NOMO-1 (cell line): Measurements from ENCODE around the gene KCNJ1.

ENCODE experiments used
- DNase-seq, 2 experiments: peaks; one replicate each; lab custom pipeline; 2025; ENCODE audit not compliant: unreplicated experiment in 2 of 2; lab: John Stamatoyannopoulos, UW

The KCNJ1 gene

DNA sequence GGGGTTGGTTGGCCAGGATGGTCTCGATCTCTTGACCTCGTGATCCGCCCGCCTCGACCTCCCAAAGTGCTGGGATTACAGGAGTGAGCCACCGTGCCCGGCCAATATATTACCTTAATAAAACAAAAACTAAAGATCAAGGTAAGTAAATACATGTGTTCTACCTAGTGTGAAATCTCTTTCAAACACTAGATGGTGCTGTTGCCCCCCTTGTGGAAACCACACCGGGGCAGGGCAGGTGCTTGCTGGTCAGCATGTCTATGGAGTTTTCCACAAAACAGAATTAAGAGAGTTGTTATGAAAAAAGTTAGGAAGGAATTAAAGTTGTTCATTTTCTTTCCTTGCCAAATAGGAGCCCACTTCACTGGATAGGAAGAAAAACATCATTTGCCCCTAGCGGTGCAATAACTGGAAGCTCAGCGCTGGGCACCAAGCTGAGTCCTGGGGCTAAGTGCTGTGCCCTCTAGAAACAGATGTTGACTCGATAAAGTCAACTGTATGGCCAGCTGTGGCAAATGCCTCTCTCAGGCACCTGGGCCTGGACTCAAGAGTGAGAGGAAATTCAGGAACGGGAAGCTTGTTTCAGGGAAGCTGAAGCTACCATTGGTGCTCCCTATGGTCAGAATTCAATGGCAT, 17.7 kb upstream of the KCNJ1 start:
- DNase-seq = peak in 1 of 2 experiments; percentile 57

DNA sequence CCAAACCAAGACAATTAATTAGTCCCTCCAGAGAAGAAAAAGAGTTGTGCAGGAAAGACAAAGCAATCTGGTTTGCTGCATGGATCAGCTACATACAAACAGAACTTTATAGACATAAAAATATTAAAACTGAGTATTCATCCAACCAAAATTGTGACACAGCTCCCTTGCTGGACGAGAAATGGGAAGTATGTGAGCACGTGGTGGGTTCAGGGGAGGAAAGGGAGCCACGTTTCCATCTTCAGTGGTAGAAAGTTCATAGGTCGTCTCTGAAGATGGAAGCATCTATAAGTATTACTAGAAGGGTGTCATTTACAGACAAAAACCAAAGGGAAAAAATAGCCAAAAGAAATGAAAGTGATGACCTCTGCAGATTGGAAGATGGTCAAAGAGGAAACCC, 17.0 kb upstream of the KCNJ1 start:
- DNase-seq = no peak

DNA sequence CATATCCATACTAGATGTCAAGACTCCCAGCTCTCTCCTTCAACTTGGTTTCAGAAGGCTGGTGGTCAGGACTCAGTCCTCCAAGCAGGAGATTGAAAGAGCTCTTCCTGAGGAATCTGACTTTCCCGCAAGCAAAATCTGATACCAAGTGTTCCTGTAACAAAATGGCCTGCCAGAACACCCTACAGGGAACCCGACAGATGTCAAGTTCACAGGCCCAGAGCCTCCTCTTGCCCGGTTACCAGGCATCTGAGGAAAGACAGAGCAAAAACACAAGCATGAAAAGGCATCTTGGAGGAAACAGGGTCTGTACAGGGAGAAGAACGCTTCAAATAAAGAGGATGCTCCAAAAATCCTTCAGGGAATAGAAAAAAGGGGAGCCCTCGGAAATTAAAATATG, 15.4 kb upstream of the KCNJ1 start:
- DNase-seq = no peak

DNA sequence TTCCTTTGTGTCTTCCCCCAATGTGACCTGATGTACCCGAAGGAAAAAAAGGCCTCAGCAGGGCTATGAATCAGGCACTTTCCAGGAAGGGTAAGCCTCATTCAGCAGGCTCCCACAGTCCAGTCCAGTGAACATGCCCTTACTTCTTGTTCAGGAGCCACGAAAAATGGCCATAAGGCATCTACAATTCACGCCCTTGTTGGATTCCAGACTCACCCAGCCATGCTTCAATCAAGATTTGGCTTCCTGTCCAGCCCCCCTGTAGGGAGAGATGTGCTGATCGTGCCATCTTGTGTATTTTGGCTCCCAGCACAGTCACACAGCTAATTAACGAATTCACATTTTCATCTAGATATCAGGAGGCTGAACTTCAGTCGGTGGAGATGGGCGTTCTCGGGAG, 14.1 kb upstream of the KCNJ1 start:
- no peak for DNase-seq

DNA sequence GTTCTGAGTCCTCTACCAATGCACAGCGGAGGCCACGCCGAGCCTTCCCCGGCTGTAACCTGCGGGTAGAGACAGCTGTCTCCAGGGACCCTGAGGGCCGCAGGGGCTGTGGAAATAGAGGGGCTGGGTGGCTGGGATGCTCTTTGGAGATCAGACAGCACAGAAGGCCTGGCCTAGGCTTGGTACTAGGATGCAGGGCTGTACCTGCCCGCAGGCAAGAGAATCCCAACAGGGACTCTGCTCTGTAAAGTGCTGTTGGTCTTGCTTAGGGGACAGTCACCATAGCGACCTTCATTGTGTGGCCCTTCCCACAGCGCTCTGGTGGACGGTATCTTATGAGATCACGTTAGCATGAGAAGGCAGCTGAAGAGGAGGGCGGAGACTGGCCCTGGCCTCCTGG, 12.7 kb upstream of the KCNJ1 start:
- no peak for DNase-seq

DNA sequence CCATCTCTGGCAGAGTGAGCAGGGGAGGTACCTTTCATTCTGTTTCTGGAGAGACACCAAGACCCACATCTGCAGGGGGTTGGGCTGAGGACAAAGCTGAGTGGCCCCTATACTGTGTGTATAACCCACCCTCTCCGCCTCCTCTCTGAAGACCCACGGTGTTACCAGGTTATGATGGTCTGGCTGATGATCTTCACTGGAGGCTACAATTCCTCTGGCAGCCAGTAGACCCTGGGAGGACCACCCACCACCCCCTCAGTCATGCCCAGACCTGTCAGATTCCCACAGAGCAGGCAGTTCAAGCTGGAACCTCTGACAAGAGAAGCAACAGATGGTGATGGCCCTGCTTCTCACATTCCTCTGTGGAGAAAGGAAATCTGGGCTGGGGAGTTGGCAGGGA, 11.4 kb upstream of the KCNJ1 start:
- DNase-seq = no peak

DNA sequence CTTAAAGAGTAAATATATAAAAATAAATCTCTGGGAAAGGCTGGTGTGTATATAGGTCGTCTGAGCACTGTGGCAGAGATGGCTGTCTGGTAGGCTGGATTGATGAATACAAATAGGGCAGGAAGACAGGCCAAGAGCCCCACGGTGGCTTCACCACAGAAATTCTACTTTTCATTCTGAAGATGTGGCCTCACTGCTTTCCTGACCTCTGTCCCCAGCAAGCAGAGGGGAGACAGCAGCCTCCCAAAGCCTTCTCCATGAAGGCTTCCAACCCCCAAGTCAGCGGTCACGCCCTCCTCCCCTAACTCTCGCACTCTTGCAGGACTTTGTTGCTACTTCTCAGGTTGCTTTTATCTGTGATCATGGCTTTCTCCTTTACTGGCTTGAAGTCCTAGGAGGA, 10.6 kb upstream of the KCNJ1 start:
- no peak for DNase-seq

DNA sequence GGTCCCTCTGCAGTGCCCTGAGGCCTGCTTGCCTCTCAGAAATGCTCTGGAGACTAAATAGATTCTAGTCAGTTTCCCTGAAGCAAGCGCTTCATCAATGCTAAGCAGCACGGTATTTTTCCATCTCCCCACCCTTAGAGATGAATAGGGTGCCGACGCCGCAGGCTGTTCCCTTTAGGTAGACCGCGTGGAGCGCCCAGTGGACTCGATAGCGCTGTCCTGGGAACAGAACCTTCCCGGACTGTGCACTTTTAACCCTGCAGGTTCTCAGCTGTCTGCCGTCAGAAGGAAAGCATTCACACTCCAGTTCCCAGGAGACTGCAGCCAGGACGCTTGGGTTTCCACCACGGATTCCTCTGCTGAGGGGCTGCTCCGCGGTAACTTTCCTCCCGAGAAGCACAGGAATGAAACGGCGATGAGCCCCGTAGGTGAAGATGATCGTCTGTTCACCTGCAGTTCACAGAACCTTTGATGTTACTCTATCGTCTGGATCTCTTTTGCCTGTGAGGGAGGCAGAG, 9.1 kb upstream of the KCNJ1 start:
- no peak for DNase-seq

DNA sequence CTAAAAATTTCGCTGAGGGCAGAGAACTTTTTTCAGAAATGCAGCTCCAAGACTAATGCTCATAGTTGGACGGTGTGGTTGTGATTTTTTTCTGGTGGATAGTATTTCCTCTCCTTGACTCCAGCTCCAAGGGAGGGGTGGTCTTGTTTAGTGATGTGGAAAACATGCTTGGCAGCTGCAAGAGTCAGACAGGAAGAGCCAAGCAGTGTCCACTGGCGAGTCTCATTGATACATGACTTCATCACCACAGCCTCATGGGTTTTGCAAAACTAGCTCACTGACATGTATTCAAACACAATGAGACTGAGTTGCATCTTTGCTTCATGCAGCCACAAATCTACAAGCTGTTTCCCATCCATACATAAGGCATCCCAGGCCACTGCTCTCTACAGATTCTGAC, 7.3 kb upstream of the KCNJ1 start:
- DNase-seq = no peak

DNA sequence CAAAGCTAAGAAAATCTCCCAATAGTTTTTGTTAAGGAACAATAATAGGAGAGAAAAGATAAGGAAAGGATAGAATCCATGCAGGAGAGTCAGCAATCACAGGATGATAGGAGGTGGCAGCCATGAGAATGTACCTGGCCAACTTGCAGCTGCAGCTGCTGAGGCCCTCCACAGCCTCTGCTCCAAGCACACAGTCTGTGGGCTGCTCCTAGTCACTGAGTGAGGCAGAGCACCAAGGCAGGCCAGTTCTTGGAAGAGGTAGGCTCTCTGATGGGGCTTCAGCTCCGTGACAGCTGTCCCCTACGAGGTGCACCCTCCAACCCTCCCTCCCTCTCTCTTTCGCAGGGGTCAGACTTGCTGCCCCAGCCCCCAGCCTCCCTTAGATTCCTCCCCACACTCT, 5.5 kb upstream of the KCNJ1 start:
- no peak for DNase-seq

DNA sequence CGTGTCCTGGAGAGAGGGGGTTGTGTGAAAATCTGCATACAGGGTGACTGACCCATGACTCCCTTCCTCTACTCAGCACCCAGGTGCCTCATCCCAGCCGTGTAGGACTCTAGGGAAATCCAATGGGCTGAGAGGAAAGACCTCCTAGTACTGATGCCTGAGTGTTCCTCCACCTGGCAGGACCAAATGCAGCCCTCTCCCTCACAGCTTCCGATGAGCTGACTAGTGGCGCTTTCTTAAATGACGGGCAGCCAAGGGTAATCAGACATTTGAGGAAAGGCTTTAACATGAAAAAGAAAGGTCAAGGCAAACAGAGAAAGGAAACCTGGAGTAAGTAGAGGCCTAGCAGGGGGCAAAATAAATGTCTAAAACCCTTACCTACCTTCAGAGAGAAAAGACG, 5.0 kb upstream of the KCNJ1 start:
- DNase-seq = no peak

DNA sequence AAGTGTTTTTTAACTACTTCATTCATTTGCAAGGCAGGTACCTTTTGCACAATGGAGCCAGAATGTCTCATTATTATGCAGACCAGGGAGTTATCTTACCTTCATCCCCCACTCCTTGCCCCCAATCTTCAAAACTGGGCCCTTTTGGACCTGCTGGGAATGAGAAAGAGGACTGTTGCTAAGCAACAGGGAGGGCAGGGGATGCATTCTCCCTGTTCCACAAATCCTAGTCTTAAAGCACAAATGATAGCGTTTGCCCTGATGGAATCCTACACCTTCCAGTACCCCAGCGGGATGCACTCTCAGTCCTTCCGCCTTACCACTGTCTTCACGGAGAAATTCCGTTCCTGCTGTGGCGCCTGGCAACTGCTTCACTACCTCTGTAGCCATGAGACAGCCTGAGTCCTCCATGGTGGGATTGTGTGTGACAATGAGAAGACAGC, 4.1 kb upstream of the KCNJ1 start:
- DNase-seq = no peak

DNA sequence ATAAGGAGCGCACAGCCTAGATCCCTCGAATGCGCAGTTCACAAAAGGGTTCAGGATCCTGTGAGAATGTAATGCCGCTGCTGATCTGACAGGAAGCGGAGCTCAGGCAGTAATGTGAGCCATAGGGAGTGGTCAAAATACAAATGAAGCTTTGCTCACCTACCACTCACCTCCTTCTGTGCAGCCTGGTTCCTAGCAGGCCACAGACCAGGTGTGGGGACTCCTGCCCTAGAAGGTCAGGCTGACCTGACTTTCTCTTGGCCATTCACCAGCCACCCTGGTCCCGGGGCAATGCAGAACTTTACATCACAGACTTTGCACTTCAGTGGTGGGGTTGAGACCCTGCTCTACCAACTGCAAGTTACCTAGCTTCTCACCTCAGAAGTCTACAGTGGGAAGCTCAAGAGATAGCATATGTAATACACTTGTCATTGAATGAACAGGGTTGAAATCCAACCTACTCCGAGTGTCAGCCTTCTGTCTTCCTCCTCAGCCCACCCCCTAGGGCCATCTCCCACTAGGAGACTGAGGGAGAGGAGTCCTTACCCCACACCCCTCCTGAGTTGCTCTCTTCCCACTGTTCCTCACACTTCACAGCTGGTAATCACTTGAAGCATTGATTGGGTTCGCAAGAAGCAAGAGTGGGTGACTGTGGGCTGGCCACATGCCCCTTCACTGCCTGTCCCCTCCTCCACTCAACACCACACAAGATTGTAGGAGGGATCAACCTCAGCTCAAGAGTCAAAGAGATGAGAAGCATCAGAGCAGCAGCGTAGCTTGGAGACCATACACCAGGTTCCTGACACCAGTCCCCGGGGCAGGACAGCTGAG, 2.0 kb upstream of the KCNJ1 start:
- DNase-seq = peak; percentile 11 to 42

DNA sequence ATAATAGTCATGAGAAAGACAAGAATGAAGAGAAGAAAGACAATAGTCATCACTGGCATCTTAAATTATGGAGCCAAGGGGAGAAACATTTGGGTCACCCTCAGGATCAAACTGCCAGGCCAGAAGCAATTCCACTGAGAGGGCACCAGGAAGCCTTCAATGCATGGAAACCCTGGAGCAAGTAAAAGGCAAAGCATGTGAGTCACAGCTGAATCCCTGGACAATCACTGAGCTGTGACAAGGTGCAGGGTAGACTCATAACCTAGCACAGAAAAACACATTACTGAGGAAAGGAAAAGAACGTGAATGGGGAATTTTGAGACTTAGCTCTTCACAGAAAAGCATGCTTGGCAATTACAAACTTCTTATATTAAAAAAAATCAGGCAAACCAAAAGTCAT, 1.6 kb downstream of the KCNJ1 start:
- DNase-seq = no peak

DNA sequence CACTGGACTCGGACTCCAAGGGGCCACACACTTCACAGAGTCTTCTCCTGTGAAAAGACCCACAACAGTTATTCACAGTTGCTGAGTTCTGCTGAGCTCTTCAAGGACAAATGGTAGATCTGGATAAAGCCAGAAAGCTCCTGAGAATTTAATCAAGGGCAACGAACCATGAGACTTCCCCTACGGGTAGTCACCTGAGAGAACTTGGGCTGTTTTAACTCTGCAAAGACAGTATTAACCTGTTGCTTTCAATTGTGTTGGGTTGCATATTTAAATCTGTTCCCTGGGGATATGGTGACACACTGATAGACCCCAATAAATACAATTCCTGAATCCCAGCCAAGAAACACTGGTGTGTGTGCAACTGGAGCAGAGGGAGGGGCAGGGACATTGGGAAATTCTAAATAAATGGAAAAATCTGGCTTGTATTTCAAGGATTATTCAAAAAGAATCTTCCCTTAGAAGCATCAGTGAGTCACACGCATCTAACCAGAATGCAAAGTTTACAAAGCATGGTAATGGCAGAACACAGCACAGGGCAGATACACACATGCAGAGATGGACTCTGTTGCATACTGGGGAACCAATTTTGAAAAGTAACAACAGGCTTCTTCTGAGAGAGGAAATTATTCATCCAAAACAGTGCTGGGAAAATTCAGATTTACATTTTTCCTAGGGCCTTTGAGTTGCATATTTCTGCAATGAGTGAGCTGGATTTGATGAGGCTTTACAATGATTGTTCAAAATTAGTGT, 4.0 kb downstream of the KCNJ1 start:
- DNase-seq = no peak

DNA sequence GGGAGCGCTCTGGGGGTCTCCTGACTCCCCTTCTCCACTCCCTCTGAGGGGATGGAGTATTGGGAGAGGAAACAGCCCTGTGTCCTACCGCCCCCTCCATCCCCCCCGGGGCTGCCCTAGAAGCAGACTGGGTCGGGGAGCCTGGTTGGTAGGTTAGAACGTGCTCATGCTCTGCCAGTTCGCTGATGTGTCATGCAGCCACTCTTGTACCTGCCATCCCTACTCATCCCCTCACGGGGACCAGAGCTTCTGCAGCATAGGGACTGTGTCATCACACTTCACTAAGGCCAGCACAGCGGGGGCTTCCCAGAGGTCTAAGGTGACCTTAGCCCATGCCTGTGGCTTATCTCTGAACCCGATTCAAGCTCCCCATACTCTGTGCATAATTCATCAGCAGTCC, 4.7 kb downstream of the KCNJ1 start:
- DNase-seq = no peak

DNA sequence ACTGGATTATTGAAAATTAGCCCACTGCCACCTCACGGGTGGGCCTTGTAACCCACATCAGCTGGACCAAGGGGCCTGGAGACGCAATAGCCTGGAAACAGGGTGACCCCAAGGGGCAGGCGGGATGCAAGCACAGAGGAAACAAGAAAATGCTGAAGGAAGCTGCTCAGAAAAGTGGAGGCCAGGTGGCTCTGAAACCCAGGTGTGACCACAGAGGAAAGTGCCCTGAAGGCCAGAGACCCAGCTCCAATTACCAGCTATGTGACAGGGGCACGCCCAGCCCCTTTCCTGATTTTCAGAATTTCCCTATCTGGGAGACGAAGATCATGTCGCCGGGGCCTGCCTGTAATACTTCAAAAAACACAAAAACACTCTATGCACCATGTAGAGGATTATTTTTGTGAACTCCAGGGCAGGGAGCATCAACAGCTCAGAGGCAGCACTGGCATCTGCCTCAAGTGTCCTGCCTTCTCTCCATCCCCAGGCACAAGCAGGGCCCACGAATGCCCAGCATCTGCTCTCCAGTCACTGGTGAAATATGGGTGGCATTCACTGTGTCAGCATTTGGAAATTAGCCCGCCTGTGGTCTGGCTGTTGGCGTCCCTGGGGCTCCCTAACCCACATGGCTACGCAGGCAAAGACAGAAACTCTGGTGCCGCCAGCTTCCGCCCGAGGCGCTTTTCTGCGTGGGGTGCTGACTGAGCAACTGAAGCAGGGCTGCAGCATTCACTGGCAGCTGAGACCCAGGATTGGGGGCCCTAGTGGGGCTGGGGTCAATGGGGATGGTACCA, 6.3 kb downstream of the KCNJ1 start:
- DNase-seq = no peak

DNA sequence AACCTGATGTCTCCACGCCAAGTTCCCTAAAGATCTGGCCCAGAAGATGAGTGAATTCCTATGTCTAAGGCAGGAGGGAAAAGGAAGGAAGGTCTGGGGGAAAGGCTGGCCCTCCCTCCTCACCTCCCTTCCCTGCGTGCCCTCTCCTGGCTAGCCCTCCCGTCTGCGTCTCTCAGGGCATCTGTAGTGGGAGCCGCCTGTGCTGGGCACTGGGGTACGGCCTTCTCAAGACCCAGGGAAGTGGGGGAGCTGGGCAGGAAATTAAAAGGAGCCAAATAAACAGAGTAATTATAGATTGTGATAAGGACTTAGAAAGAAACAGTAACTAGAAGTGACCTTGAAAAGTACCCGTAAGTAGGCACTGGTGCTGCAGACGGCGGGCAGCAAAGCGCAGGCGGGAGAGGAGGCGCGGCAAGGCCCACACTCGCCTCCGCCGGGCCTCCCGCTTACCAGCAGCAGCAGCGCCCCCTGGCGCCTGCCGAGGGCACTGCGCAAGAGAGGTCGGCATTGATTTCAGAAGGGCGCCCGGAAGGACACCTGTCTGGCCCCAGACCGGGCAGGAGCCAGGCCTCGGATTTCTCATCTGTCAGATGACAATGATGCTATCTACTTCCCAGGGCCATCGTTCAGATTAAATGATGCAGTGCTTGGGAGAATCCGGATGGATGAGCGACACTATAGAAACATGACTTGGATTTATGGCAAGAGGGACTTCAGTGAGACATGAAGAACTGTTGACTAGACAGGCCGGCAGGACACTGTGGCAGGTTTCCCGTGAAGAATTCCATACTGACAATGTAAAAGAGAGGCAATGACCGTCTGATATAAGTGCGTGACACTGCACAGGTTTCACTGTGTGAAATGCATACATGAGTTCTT, 7.3 kb downstream of the KCNJ1 start:
- DNase-seq = peak in 1 of 2 experiments; percentile 39

DNA sequence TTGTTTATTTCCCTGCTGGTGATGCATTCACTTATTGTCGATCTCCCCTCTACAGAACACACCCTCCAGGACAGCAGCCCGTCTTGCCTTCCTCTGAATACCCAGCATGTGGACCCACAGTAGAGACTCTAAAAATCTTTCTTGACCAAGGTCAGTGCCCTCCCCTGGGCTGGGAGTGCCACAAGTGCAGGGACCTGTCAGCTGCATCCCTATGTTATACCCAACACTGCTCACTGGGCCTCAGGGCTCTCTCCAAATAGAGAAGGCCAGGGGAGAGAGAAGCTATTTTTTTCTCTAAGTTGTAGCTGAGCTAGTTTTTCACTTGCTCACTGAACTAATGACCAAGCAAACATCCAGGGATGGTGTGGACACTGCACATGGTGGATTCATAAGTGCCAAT, 9.8 kb downstream of the KCNJ1 start:
- no peak for DNase-seq

DNA sequence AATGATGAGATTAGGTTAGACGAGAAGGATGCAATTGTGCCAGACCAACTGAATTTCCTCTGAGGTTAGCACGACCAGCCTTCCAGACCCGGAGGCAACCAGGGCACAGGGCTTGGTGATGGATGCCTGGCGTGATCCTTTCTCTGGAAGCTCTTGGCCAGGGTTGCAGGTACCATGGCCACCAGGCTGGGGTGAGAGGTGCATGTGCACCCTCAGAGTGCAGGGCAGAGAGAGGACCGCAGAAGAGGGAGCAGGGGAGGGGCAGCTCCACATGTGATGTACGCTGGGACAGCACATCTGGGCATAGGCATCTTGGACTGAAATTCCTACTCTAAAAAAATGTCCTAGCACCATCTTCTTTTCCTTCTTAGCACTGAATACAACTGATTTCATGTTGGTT, 10.9 kb downstream of the KCNJ1 start:
- no peak for DNase-seq
